Head of caudate nucleus (tissue), 42 donors: ENCODE results near the gene TPSB2.
"Not testable (repeated sequence)": the region's sequence is repeated elsewhere in the genome, so short reads cannot be mapped to it uniquely, and the experiment has no call there.

ENCODE experiments used
- DNase-seq, 42 donors: peaks; one replicate each; pipeline versions ENCODE4 v3.0.0 to v3.0.0-alpha.2; 2020 to 2021; ENCODE audit warnings: mixed read lengths in 7 of 42
- intact Hi-C: fragments of 100-400 bp; cut with DNase I; formaldehyde crosslinking; loops from one replicate; pipeline ENCODE4 v1.15.0; 2022

Gene TPSB2

GRCh38 chr16:1245452-1246020, 15.6 kb upstream of the TPSB2 start:
- intact Hi-C loops = no loop called here
- DNase-seq = no peak

GRCh38 chr16:1244881-1245280, 14.9 kb upstream of the TPSB2 start:
- intact Hi-C loops = no loop called here
- DNase-seq = peak in 1 of 42 donors; percentile 31

GRCh38 chr16:1243907-1244850, 14.2 kb upstream of the TPSB2 start:
- intact Hi-C loops = not testable (repeated sequence)

GRCh38 chr16:1243363-1243762, 13.4 kb upstream of the TPSB2 start:
- DNase-seq = not testable (repeated sequence)

More at GRCh38 chr16:1243907-1244850, 14.2 kb upstream of the TPSB2 start:
- not testable (repeated sequence) for DNase-seq

GRCh38 chr16:1241081-1241480, 11.1 kb upstream of the TPSB2 start:
- DNase-seq, intact Hi-C loops: not testable (repeated sequence)

More at GRCh38 chr16:1243363-1243762, 13.4 kb upstream of the TPSB2 start:
- intact Hi-C loops = not testable (repeated sequence)

- DNase-seq, intact Hi-C loops: not testable (repeated sequence)
These were observed 10.5 kb upstream of the TPSB2 start, which contains the start of gene TPSAB1 for GRCh38 chr16:1240436-1240835. TPSAB1 (plus strand) TSS chr16:1240705; CDS start chr16:1240939, 234 bp downstream.

- peak in 1 of 42 donors; percentile 1 for DNase-seq
- intact Hi-C loops = not testable (repeated sequence)
These were observed 9.6 kb upstream of the TPSB2 start for GRCh38 chr16:1239575-1239974.

GRCh38 chr16:1238909-1239308, 8.9 kb upstream of the TPSB2 start:
- intact Hi-C loops = not testable (repeated sequence)
- peak in 8 of 42 donors; percentile 15 to 62 (median 36) for DNase-seq

GRCh38 chr16:1237990-1238389, 8.0 kb upstream of the TPSB2 start:
- no peak for DNase-seq
- intact Hi-C loops = no loop called here

GRCh38 chr16:1236659-1237058, 6.7 kb upstream of the TPSB2 start:
- intact Hi-C loops, DNase-seq: not testable (repeated sequence)

- DNase-seq, intact Hi-C loops: not testable (repeated sequence)
These were observed 2.2 kb upstream of the TPSB2 start for GRCh38 chr16:1232049-1232748.

- peak in 1 of 42 donors; percentile 1 for DNase-seq
- intact Hi-C loops = not testable (repeated sequence)
These were observed 1.3 kb upstream of the TPSB2 start for GRCh38 chr16:1231301-1231700.

- intact Hi-C loops = not testable (repeated sequence)
- DNase-seq = peak in 1 of 42 donors; percentile 0
These were observed 658 bp upstream of the TPSB2 start for GRCh38 chr16:1230471-1231212.

GRCh38 chr16:1229476-1229875, 508 bp downstream of the TPSB2 start:
- intact Hi-C loops, DNase-seq: not testable (repeated sequence)

GRCh38 chr16:1228227-1228626, 1.8 kb downstream of the TPSB2 start:
- DNase-seq, intact Hi-C loops: not testable (repeated sequence)

- DNase-seq = peak in 2 of 42 donors; percentile 1 to 6
- intact Hi-C loops = not testable (repeated sequence)
These were observed 3.3 kb downstream of the TPSB2 start for GRCh38 chr16:1226692-1227091.

- intact Hi-C loops = not testable (repeated sequence)
- DNase-seq = peak in 2 of 42 donors; percentile 1 to 7
These were observed 4.2 kb downstream of the TPSB2 start for GRCh38 chr16:1225728-1226311.

GRCh38 chr16:1225051-1225451, 4.9 kb downstream of the TPSB2 start, which contains the start of gene TPSG1:
TPSG1 (minus strand) TSS chr16:1225268; CDS start chr16:1225252, 16 bp downstream.
- no peak for DNase-seq
- intact Hi-C loops = no loop called here
